Measurements from ENCODE around the gene SMYD3.

- TF ChIP-seq HDGF (IDR thresholded peaks at IDR 0.05; ENCODE audit: borderline replicate concordance), result no peak
- no peak for TF ChIP-seq FOXK2 (IDR thresholded peaks at IDR 0.05)
- TF ChIP-seq CTBP1 (IDR thresholded peaks at IDR 0.05; ENCODE audit: borderline replicate concordance), result no peak
- TF ChIP-seq NFRKB (IDR thresholded peaks at IDR 0.05), result no peak
- no peak for TF ChIP-seq FOXM1 (IDR thresholded peaks at IDR 0.05; ENCODE audit: borderline replicate concordance)
- no peak for TF ChIP-seq TARDBP (IDR thresholded peaks at IDR 0.05)
- no peak for TF ChIP-seq SP1 (IDR thresholded peaks at IDR 0.05)
- no peak for TF ChIP-seq BHLHE40 (IDR thresholded peaks at IDR 0.05; ENCODE audit: borderline replicate concordance)
- TF ChIP-seq ZNF384 (IDR thresholded peaks at IDR 0.05), result no peak
- no peak for TF ChIP-seq SUZ12 (IDR thresholded peaks at IDR 0.05)
- TF ChIP-seq LEF1 (IDR thresholded peaks at IDR 0.05; ENCODE audit: borderline replicate concordance), result no peak
These were observed 35.4 kb downstream of the SMYD3 start for GRCh38 chr1:246471688-246472087.

Measured in HEK293T (cell line).